Activated B cell treated with CpG ODN at 0.5 μM for 24 hours (primary cell): ENCODE measurements around the gene PRKCI. TPM values are rescaled to one million over a fixed set of nuclear protein-coding genes. Genes with fewer than 3 reads are reported as not detected.

Experiments
- ATAC-seq: fragments of 200-7000 bp; cut with Tn5 transposase; one replicate; pipeline ENCODE4 v1.10.0; 2021; ENCODE audit warnings: low read depth, mild to moderate bottlenecking, moderate library complexity
- CTCF ChIA-PET: fragments of 350-600 bp; sonication (Branson Sonifier 250); formaldehyde crosslinking; loops from one replicate; lab custom pipeline; 2021; ENCODE audit warnings: antibody characterized with exemption; lab: Charles Lee
- POLR2A ChIA-PET: fragments of 350-600 bp; sonication (Branson Sonifier 250); formaldehyde crosslinking; loops from one replicate; lab custom pipeline; 2021; ENCODE audit warnings: antibody characterized with exemption; lab: Charles Lee
- DNase-seq: peaks from one replicate; pipeline ENCODE4 v3.0.0; 2022
- H3K27ac Mint-ChIP-seq: one replicate; pipeline ENCODE4 v1.8.0; 2020; ENCODE audit warnings: mixed read lengths
- H3K27me3 Mint-ChIP-seq: one replicate; pipeline ENCODE4 v1.8.0; 2021; ENCODE audit warnings: mixed read lengths
- H3K36me3 Mint-ChIP-seq: one replicate; pipeline ENCODE4 v1.8.0; 2021; ENCODE audit warnings: low read depth, mixed read lengths
- H3K4me1 Mint-ChIP-seq: one replicate; pipeline ENCODE4 v1.8.0; 2021; ENCODE audit warnings: mixed read lengths
- H3K4me3 Mint-ChIP-seq: one replicate; pipeline ENCODE4 v1.8.0; 2020; ENCODE audit warnings: mild to moderate bottlenecking, mixed read lengths
- H3K9me3 Mint-ChIP-seq: one replicate; pipeline ENCODE4 v1.8.0; 2020; ENCODE audit warnings: mixed read lengths
- CTCF ChIP-seq: fragments of 200-600 bp; IDR thresholded peaks from one replicate; pipeline ENCODE4 v1.8.0; 2022; ENCODE audit warnings: antibody characterized with exemption, mild to moderate bottlenecking
- intact Hi-C: fragments of 100-400 bp; cut with micrococcal nuclease; formaldehyde crosslinking; loops from one replicate; pipeline ENCODE4 v1.15.1; 2024
- total RNA-seq: library from RNA; stranded (reverse); gene quantifications from 2 replicates; pipeline ENCODE4 v1.2.3, GENCODE V29; 2022

PRKCI gene
- total RNA-seq, 1 donor from 2014 or later = 6.6 TPM

GRCh38 chr3:170354760-170355159, 132.5 kb downstream of the PRKCI start:
- Mint-ChIP-seq H3K27ac (peak overlapping the region; percentile 97), H3K9me3 (no peaks in the 10 kb centered on the region), H3K4me1 (peaks cover 79% of the 10 kb centered on the region), H3K4me3 (no peak overlapping the region), H3K27me3 (no peaks in the 10 kb centered on the region), H3K36me3 (peaks cover 14% of the 10 kb centered on the region)
- intact Hi-C loops = loop anchor here (5.0 kb wide), 1 partner anchor 553 kb away; the partner anchor contains the start of gene EIF5A2
- DNase-seq = no peak
- ATAC-seq = no peak
- TF ChIP-seq CTCF = no peak
- ChIA-PET CTCF (interaction anchor here (0.6 kb wide), 1 partner anchor 184 kb away, joined by 3 read pairs; no protein-coding TSS in a partner anchor), POLR2A (no interaction called here)

Other genes starting within 250 kb of the PRKCI start
- 63.2 and 65.5 TPM in 2 replicates for gene GPR160, start 184.4 kb upstream of the PRKCI start, total RNA-seq
- 105 TPM in 2 replicates for gene PHC3, start 40.7 kb upstream of the PRKCI start, total RNA-seq
- gene SKIL, start 135.3 kb downstream of the PRKCI start, total RNA-seq = 112 and 123 TPM in 2 replicates
- gene CLDN11, start 196.4 kb downstream of the PRKCI start, total RNA-seq = 0.51 and 0.69 TPM in 2 replicates